GM12878 (cell line): ENCODE results near the gene CTNNA2. TPM values are rescaled to one million over a fixed set of nuclear protein-coding genes. Genes with fewer than 3 reads are reported as not detected.

Experiments used
- ATAC-seq: fragments of 200-7000 bp; cut with Tn5 transposase; 3 replicates; pipeline ENCODE4 v1.9.1; 2020; ENCODE audit warnings: mild to moderate bottlenecking, moderate library complexity
- BruUV-seq: library from RNA; stranded (reverse); fragments of 400-500 nt; replicated peaks from 2 replicates; lab custom pipeline; 2021; lab: Mats Ljungman, UMichigan
- CTCF ChIA-PET: fragments of 300-600 bp; sonication (Branson Sonifier 250); formaldehyde crosslinking; extraction: SDS; loops from one replicate; lab custom pipeline; 2021; ENCODE audit warnings: inconsistent platforms; lab: Yijun Ruan, JAX
- POLR2A ChIA-PET: fragments of 350-600 bp; formaldehyde crosslinking; extraction: SDS; loops from one replicate; lab custom pipeline; 2021; ENCODE audit warnings: inconsistent platforms; lab: Charles Lee
- RAD21 ChIA-PET: fragments of 300-600 bp; sonication (Branson Sonifier 250); formaldehyde crosslinking; loops from one replicate; lab custom pipeline; 2023; ENCODE audit warnings: antibody characterized with exemption; ENCODE audit not compliant: unreplicated experiment; lab: Charles Lee
- SMC1A ChIA-PET: fragments of 300-600 bp; sonication (Branson Sonifier 250); formaldehyde crosslinking; loops from one replicate; lab custom pipeline; 2023; ENCODE audit not compliant: unreplicated experiment, uncharacterized antibody; lab: Charles Lee
- DNase-seq: peaks from one replicate; pipeline ENCODE4 v3.0.0-alpha.2; 2011; ENCODE audit warnings: low read depth, low spot score
- FAIRE-seq: peaks from 3 replicates; lab custom pipeline; 2011; peaks lifted over from hg19 to GRCh38; lab: Jason Lieb, UNC
- H2AFZ ChIP-seq: 2 replicates; pipeline ENCODE4 v1.6.0; 2011; ENCODE audit warnings: low read depth, low read length, control low read depth; ENCODE audit not compliant: control insufficient read depth
- H3K27ac ChIP-seq: 2 replicates; pipeline ENCODE4 v1.5.1; 2011; ENCODE audit warnings: control low read depth; ENCODE audit not compliant: control insufficient read depth, insufficient read depth
- H3K27me3 ChIP-seq, 2 experiments: replicated peaks in 1 of 2; 2 replicates each; pipeline versions ENCODE4 v1.6.0 to v1.6.1; 2011; ENCODE audit warnings: low read length in 1 of 2; ENCODE audit not compliant: control insufficient read depth in 2 of 2, insufficient read depth in 2 of 2
- H3K36me3 ChIP-seq, 2 experiments: 2 replicates each; pipeline ENCODE4 v1.5.1; 2011; ENCODE audit warnings: low read length in 1 of 2; ENCODE audit not compliant: control insufficient read depth in 2 of 2, insufficient read depth in 2 of 2
- H3K4me1 ChIP-seq: 2 replicates; pipeline ENCODE4 v1.6.1; 2011; ENCODE audit warnings: mild to moderate bottlenecking, low read length, moderate library complexity, mixed read lengths; ENCODE audit not compliant: control insufficient read depth, insufficient read depth
- H3K4me2 ChIP-seq: 2 replicates; pipeline ENCODE4 v1.6.0; 2011; ENCODE audit warnings: control low read depth; ENCODE audit not compliant: control insufficient read depth, insufficient read depth
- H3K4me3 ChIP-seq: fragments of 200-600 bp; sonication (generic); 2 replicates; pipeline ENCODE4 v1.5.1; 2016
- H3K79me2 ChIP-seq: 2 replicates; pipeline ENCODE4 v1.6.0; 2011; ENCODE audit warnings: low read length; ENCODE audit not compliant: control insufficient read depth, insufficient read depth
- H3K9ac ChIP-seq: 2 replicates; pipeline ENCODE4 v1.8.0; 2011; ENCODE audit warnings: low read length, control low read depth, mixed read lengths; ENCODE audit not compliant: control insufficient read depth, insufficient read depth
- H3K9me3 ChIP-seq: replicated peaks from 3 replicates; pipeline ENCODE4 v1.5.1; 2011; ENCODE audit warnings: mild to moderate bottlenecking, low read length; ENCODE audit not compliant: control insufficient read depth, insufficient read depth
- H4K20me1 ChIP-seq: 2 replicates; pipeline ENCODE4 v1.6.0; 2011; ENCODE audit not compliant: control insufficient read depth, insufficient read depth
- BCL11A ChIP-seq: IDR thresholded peaks from 2 replicates; pipeline ENCODE4 v1.6.1; 2011; ENCODE audit warnings: low read depth, low read length
- CHD2 ChIP-seq: IDR thresholded peaks from 2 replicates; pipeline ENCODE4 v1.6.1; 2011; ENCODE audit warnings: low read depth, low read length, improper control_type of control experiment, borderline replicate concordance
- CHD4 ChIP-seq: fragments of 200-600 bp; sonication (generic); IDR thresholded peaks from 2 replicates; pipeline ENCODE4 v1.6.1; 2016; ENCODE audit warnings: mild to moderate bottlenecking
- EP300 ChIP-seq, 2 experiments: fragments of 150-350 bp in 1 of 2; IDR thresholded peaks; 2 replicates each; pipeline ENCODE4 v1.6.1; 2011 to 2012; ENCODE audit warnings: low read depth in 2 of 2, low read length in 2 of 2, borderline replicate concordance in 1 of 2, improper control_type of control experiment in 1 of 2, inconsistent platforms in 1 of 2; ENCODE audit not compliant: control insufficient read depth in 1 of 2
- ETV6 ChIP-seq, 2 experiments: fragments of 450-650 bp in 1 of 2; IDR thresholded peaks in 1 of 2; conservative IDR thresholded peaks in 1 of 2; 2 replicates each; pipeline ENCODE4 v1.6.1; 2014; ENCODE audit warnings: antibody characterized with exemption in 1 of 2, borderline replicate concordance in 1 of 2, low read depth in 1 of 2, mild to moderate bottlenecking in 1 of 2, moderate library complexity in 1 of 2
- HDGF ChIP-seq: fragments of 450-650 bp; IDR thresholded peaks from 2 replicates; pipeline ENCODE4 v1.6.1; 2016; ENCODE audit warnings: antibody characterized with exemption
- IKZF1 ChIP-seq: fragments of 450-650 bp; conservative IDR thresholded peaks from 2 replicates; pipeline ENCODE4 v1.6.1; 2017; ENCODE audit warnings: antibody characterized with exemption, mild to moderate bottlenecking
- KLF5 ChIP-seq: fragments of 450-650 bp; IDR thresholded peaks from 2 replicates; pipeline ENCODE4 v1.6.1; 2014; ENCODE audit warnings: mild to moderate bottlenecking; ENCODE audit not compliant: partially characterized antibody
- MTA3 ChIP-seq: IDR thresholded peaks from 2 replicates; pipeline ENCODE4 v1.6.1; 2012; ENCODE audit warnings: low read length, inconsistent platforms, borderline replicate concordance
- NR2C2 ChIP-seq: IDR thresholded peaks from 2 replicates; pipeline ENCODE4 v1.6.1; 2011; ENCODE audit warnings: borderline replicate concordance, low read depth; ENCODE audit not compliant: control insufficient read depth, insufficient read length
- RUNX3 ChIP-seq: IDR thresholded peaks from 2 replicates; pipeline ENCODE4 v1.6.1; 2012; ENCODE audit warnings: low read length, inconsistent platforms
- TBL1XR1 ChIP-seq: IDR thresholded peaks from 2 replicates; pipeline ENCODE4 v1.6.1; 2012; ENCODE audit warnings: low read depth, low read length, improper control_type of control experiment
- ZNF217 ChIP-seq: fragments of 450-650 bp; IDR thresholded peaks from 2 replicates; pipeline ENCODE4 v1.6.1; 2017; ENCODE audit warnings: antibody characterized with exemption, mild to moderate bottlenecking
- ZNF274 ChIP-seq: IDR thresholded peaks from one replicate; pipeline ENCODE4 v1.8.0; 2011; ENCODE audit not compliant: insufficient read length, insufficient read depth
- ZNF384 ChIP-seq: IDR thresholded peaks from 2 replicates; pipeline ENCODE4 v1.6.1; 2012; ENCODE audit warnings: low read depth, mild to moderate bottlenecking, low read length, improper control_type of control experiment, borderline replicate concordance
- ZNF622 ChIP-seq: fragments of 450-650 bp; IDR thresholded peaks from 2 replicates; pipeline ENCODE4 v1.6.1; 2017; ENCODE audit warnings: mild to moderate bottlenecking, inconsistent platforms
- WGBS: methylation state at CpG from one replicate; pipeline ENCODE4 v1.1.6; 2016; ENCODE audit warnings: low lambda C conversion rate; ENCODE audit not compliant: insufficient replicate concordance, insufficient coverage; ENCODE audit errors: missing lambda C conversion rate; 5-methylcytosine and 5-hydroxymethylcytosine counted together
- in situ Hi-C: fragments of 300-500 bp; cut with MboI; formaldehyde crosslinking; loops from 9 replicates; pipeline ENCODE4 v1.14.3; 2018; ENCODE audit warnings: mixed read lengths
- intact Hi-C: fragments of 100-400 bp; cut with micrococcal nuclease; formaldehyde crosslinking; loops from one replicate; pipeline ENCODE4 v1.14.2; 2022; ENCODE audit not compliant: unreplicated experiment
- polyA plus RNA-seq, 11 experiments: library from polyadenylated mRNA; depleted of rRNA in 4 of 11; unstranded in 6 of 11; stranded (reverse) in 5 of 11; fragments of >200 nt; fragmentation: Nextera tagmentation in 4 of 11; fragmentation: Illumina TruSeq in 1 of 11; extraction: Ambion mirVana in 4 of 11; extraction: Trizol in 1 of 11; gene quantifications; 1 replicate in 1 of 11; 2 replicates in 10 of 11; pipeline versions ENCODE4 v1.2.1 to v1.2.3, GENCODE V29; 2011 to 2016; ENCODE audit warnings: inconsistent platforms in 2 of 11, missing spikeins in 2 of 11, low read depth in 1 of 11
- total RNA-seq, 4 experiments: library from RNA; depleted of rRNA in 3 of 4; stranded (reverse); fragments of >200 nt in 3 of 4; fragmentation: Illumina TruSeq in 1 of 4; extraction: Trizol in 1 of 4; gene quantifications; 2 replicates each; pipeline versions ENCODE4 v1.2.1 to v1.2.3, GENCODE V29; 2013 to 2021
- TF ChIP-seq, protein P1 (sequence below): IDR thresholded peaks from 2 replicates; pipeline ENCODE4 v1.6.1; 2012; ENCODE audit warnings: low read depth, low read length, improper control_type of control experiment
- TF ChIP-seq, protein P2 (sequence below): fragments of 450-650 bp; IDR thresholded peaks from 2 replicates; pipeline ENCODE4 v1.6.1; 2017; ENCODE audit warnings: low read depth, mild to moderate bottlenecking, moderate library complexity
- TF ChIP-seq, protein P3 (sequence below): fragments of 450-650 bp; IDR thresholded peaks from 2 replicates; pipeline ENCODE4 v1.6.1; 2017; ENCODE audit warnings: mild to moderate bottlenecking, low read depth, inconsistent platforms; ENCODE audit not compliant: poor library complexity, severe bottlenecking

CTNNA2 gene
- total and polyA plus RNA-seq, 10 of the 15 experiments (the other 5 are each of a cell fraction or from before 2014, with no cell fraction given), result 2.4 to 36.2 (median 6.6) TPM

GRCh38 chr2:80525152-80525551, 1012.3 kb downstream of the CTNNA2 start (continued):
- TF ChIP-seq BCL11A (peak; percentile 81; the same call in 1 of the 2 replicates), CHD2 (0 out of 2 replicates have a peak, but pooled peaks have one; percentile 22), ZNF384 (peak; percentile 36; the same call in 1 of the 2 replicates), NR2C2 (no peak)
- TF ChIP-seq, protein P1, sequence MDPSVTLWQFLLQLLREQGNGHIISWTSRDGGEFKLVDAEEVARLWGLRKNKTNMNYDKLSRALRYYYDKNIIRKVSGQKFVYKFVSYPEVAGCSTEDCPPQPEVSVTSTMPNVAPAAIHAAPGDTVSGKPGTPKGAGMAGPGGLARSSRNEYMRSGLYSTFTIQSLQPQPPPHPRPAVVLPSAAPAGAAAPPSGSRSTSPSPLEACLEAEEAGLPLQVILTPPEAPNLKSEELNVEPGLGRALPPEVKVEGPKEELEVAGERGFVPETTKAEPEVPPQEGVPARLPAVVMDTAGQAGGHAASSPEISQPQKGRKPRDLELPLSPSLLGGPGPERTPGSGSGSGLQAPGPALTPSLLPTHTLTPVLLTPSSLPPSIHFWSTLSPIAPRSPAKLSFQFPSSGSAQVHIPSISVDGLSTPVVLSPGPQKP, result no peak

DNA sequence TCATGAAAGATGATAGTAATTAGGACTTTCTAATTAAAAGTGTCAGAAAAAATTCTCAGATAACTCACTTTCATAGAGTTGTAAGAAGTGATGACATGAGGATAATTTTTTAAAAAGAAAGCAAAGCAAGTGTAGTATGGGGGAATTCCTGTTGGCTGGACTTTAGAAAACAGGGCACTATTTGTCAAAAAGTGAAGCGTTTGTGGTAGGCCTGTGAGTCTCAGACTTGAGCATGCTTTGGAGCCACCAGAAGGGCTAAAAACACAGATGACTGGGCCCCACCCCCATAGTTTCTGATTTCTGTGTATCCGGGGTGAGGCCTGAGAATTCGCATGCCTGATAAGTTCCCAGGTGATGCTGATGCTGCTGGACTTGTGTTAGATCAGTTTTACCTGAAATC, 1014.3 kb downstream of the CTNNA2 start:
- Histone ChIP-seq H3K9me3 (no peaks in the 10 kb centered on the region), H3K36me3 (no peaks in the 10 kb centered on the region), H3K27me3 (no peaks in the 10 kb centered on the region), H2AFZ (no peak overlapping the region; the same call in 1 of the 2 replicates), H4K20me1 (no peaks in the 10 kb centered on the region), H3K79me2 (no peaks in the 10 kb centered on the region; the same call in none of the 2 replicates), H3K27ac (peak overlapping the region; percentile 92), H3K4me3 (no peak overlapping the region), H3K9ac (no peak overlapping the region; the same call in 1 of the 2 replicates), H3K4me1 (peaks cover 53% of the 10 kb centered on the region), H3K4me2 (no peak overlapping the region)
- in situ Hi-C loops, result no loop called here
- SMC1A ChIA-PET, result interaction anchor here (1.0 to 14.2 kb wide), 17 partner anchors 7 to 203 kb away, joined by 3 to 360 read pairs (median 5); no protein-coding TSS in a partner anchor
- WGBS, result 2% methylated on average over 3 of the region's 3 CpGs
- FAIRE-seq (no peak), ATAC-seq (peak; percentile 33), DNase-seq (peak; percentile 62)
- CTCF ChIA-PET, result interaction anchor here (0.8 to 14.1 kb wide), 5 partner anchors 8 to 201 kb away, joined by 3 to 243 read pairs (median 4); no protein-coding TSS in a partner anchor
- BruUV-seq, result no TSS peak
- intact Hi-C loops, result no loop called here
- POLR2A ChIA-PET, result interaction anchor here (1.1 to 6.9 kb wide), 3 partner anchors 23 to 201 kb away, joined by 3 to 56 read pairs (median 36); no protein-coding TSS in a partner anchor
- RAD21 ChIA-PET, result interaction anchor here (0.9 to 14.0 kb wide), 9 partner anchors 17 to 201 kb away, joined by 3 to 276 read pairs (median 9); no protein-coding TSS in a partner anchor
- TF ChIP-seq, protein P2, sequence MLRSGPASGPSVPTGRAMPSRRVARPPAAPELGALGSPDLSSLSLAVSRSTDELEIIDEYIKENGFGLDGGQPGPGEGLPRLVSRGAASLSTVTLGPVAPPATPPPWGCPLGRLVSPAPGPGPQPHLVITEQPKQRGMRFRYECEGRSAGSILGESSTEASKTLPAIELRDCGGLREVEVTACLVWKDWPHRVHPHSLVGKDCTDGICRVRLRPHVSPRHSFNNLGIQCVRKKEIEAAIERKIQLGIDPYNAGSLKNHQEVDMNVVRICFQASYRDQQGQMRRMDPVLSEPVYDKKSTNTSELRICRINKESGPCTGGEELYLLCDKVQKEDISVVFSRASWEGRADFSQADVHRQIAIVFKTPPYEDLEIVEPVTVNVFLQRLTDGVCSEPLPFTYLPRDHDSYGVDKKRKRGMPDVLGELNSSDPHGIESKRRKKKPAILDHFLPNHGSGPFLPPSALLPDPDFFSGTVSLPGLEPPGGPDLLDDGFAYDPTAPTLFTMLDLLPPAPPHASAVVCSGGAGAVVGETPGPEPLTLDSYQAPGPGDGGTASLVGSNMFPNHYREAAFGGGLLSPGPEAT, result peak; percentile 88
- no peak for TF ChIP-seq KLF5
- TF ChIP-seq RUNX3, result peak; percentile 58
- TF ChIP-seq, protein P3, sequence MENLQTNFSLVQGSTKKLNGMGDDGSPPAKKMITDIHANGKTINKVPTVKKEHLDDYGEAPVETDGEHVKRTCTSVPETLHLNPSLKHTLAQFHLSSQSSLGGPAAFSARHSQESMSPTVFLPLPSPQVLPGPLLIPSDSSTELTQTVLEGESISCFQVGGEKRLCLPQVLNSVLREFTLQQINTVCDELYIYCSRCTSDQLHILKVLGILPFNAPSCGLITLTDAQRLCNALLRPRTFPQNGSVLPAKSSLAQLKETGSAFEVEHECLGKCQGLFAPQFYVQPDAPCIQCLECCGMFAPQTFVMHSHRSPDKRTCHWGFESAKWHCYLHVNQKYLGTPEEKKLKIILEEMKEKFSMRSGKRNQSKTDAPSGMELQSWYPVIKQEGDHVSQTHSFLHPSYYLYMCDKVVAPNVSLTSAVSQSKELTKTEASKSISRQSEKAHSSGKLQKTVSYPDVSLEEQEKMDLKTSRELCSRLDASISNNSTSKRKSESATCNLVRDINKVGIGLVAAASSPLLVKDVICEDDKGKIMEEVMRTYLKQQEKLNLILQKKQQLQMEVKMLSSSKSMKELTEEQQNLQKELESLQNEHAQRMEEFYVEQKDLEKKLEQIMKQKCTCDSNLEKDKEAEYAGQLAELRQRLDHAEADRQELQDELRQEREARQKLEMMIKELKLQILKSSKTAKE, result peak; percentile 85
- no peak for TF ChIP-seq TBL1XR1
- TF ChIP-seq EP300 (IDR thresholded peaks at IDR 0.05; ENCODE audit: borderline replicate concordance in 1 of 2, control insufficient read depth in 1 of 2, low read depth in 2 of 2, low read length in 2 of 2), result peak; percentile 20 to 24; a peak in 1 of 4 replicates
- TF ChIP-seq MTA3, result no peak
- no peak for TF ChIP-seq HDGF
- no peak for TF ChIP-seq ZNF274
- no peak for TF ChIP-seq ZNF622
- no peak for TF ChIP-seq ETV6 (conservative IDR thresholded peaks at IDR 0.05 in 1 of 2, IDR thresholded peaks at IDR 0.05 in 1 of 2; ENCODE audit: borderline replicate concordance in 1 of 2, low read depth in 1 of 2)
- TF ChIP-seq ZNF217, result peak; percentile 91
- peak; percentile 71 for TF ChIP-seq IKZF1
- no peak for TF ChIP-seq CHD4
